ENCODE data around the gene GNPDA1.

- no peak for TF ChIP-seq POLR2AphosphoS5 (IDR thresholded peaks at IDR 0.05; ENCODE audit: low read depth, low read length)
- TF ChIP-seq FOXP2 (optimal IDR thresholded peaks at IDR 0.05; ENCODE audit: borderline replicate concordance, extremely low read depth, extremely low read length, insufficient read depth), result no peak
- TF ChIP-seq, protein P1, sequence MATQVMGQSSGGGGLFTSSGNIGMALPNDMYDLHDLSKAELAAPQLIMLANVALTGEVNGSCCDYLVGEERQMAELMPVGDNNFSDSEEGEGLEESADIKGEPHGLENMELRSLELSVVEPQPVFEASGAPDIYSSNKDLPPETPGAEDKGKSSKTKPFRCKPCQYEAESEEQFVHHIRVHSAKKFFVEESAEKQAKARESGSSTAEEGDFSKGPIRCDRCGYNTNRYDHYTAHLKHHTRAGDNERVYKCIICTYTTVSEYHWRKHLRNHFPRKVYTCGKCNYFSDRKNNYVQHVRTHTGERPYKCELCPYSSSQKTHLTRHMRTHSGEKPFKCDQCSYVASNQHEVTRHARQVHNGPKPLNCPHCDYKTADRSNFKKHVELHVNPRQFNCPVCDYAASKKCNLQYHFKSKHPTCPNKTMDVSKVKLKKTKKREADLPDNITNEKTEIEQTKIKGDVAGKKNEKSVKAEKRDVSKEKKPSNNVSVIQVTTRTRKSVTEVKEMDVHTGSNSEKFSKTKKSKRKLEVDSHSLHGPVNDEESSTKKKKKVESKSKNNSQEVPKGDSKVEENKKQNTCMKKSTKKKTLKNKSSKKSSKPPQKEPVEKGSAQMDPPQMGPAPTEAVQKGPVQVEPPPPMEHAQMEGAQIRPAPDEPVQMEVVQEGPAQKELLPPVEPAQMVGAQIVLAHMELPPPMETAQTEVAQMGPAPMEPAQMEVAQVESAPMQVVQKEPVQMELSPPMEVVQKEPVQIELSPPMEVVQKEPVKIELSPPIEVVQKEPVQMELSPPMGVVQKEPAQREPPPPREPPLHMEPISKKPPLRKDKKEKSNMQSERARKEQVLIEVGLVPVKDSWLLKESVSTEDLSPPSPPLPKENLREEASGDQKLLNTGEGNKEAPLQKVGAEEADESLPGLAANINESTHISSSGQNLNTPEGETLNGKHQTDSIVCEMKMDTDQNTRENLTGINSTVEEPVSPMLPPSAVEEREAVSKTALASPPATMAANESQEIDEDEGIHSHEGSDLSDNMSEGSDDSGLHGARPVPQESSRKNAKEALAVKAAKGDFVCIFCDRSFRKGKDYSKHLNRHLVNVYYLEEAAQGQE (IDR thresholded peaks at IDR 0.05; ENCODE audit: insufficient read depth in 1 of 2, low read depth in 2 of 2, low read length in 2 of 2), result no peak
- TF ChIP-seq TAF1 (IDR thresholded peaks at IDR 0.05; ENCODE audit: borderline replicate concordance, insufficient read depth, low read length), result no peak
Observed at GRCh38 chr5:141960018-141960417, 52.8 kb downstream of the GNPDA1 start.

Measured in PFSK-1 (cell line).